GM19099 (cell line): ENCODE data around the gene MAP4.
A peak's percentile ranks its signal among the peaks of the same experiment; 100 is the strongest.

Experiments
- POLR2A ChIP-seq: IDR thresholded peaks from 3 replicates; pipeline ENCODE4 v1.6.1; 2011; ENCODE audit warnings: low read depth; ENCODE audit not compliant: insufficient read length; ENCODE audit errors: extremely low read depth

The MAP4 gene

GRCh38 chr3:47836986-47837385, 179.2 kb downstream of the MAP4 start:
- no peak for TF ChIP-seq POLR2A

GRCh38 chr3:47825590-47825989, 190.6 kb downstream of the MAP4 start:
- TF ChIP-seq POLR2A: no peak

- peak; percentile 82 for TF ChIP-seq POLR2A
Measured at GRCh38 chr3:47824541-47825473, 191.4 kb downstream of the MAP4 start.

- no peak for TF ChIP-seq POLR2A
Measured at GRCh38 chr3:47817609-47818008, 198.6 kb downstream of the MAP4 start.

- no peak for TF ChIP-seq POLR2A
Measured at GRCh38 chr3:47813551-47814177, 202.6 kb downstream of the MAP4 start.

GRCh38 chr3:47804577-47804976, 211.6 kb downstream of the MAP4 start:
- no peak for TF ChIP-seq POLR2A

GRCh38 chr3:47803480-47804025, 212.7 kb downstream of the MAP4 start:
- no peak for TF ChIP-seq POLR2A

GRCh38 chr3:47802734-47803479, 213.3 kb downstream of the MAP4 start, which contains the start of gene DHX30:
Gene DHX30 (plus strand): TSS chr3:47803138. CDS start chr3:47810684, 7,546 bp downstream.
- peak; percentile 79 for TF ChIP-seq POLR2A
